Mammary epithelial cell (primary cell): ENCODE data around the gene ING2.

Experiments
- EZH2 ChIP-seq: IDR thresholded peaks from 2 replicates; pipeline ENCODE4 v1.6.1; 2012; ENCODE audit warnings: low read length, inconsistent platforms, borderline replicate concordance
- TF ChIP-seq, protein P1 (sequence below), 2 donors: IDR thresholded peaks in 1 of 2; conservative IDR thresholded peaks in 1 of 2; 2 replicates each; pipeline ENCODE4 v1.5.1; 2011 to 2012; ENCODE audit warnings: inconsistent platforms in 2 of 2, low read length in 2 of 2, mild to moderate bottlenecking in 2 of 2, control low read depth in 1 of 2, low read depth in 1 of 2; ENCODE audit not compliant: insufficient read depth in 1 of 2; ENCODE audit errors: extremely low read depth in 1 of 2

DNA sequence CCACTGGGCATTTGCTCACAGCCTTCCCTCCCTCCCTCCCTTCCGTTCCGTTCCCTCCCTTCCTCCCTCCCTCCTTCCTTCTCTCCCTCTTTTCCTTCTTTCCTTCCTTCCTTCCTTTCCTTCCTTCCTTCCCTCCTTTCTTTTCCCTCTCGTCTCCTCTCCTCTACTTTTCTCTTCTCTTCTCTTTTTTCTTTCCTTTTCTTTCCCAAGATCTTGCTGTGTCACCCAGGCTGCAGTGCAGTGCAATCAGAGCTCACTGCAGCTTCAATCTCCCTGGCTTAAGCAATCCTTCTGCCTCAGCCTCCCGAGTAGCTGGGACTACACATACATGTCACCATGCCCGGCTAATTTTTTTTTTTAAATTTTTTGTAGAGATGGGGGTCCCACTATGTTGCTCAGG is 26.7 kb upstream of the ING2 start:
- TF ChIP-seq, protein P1, sequence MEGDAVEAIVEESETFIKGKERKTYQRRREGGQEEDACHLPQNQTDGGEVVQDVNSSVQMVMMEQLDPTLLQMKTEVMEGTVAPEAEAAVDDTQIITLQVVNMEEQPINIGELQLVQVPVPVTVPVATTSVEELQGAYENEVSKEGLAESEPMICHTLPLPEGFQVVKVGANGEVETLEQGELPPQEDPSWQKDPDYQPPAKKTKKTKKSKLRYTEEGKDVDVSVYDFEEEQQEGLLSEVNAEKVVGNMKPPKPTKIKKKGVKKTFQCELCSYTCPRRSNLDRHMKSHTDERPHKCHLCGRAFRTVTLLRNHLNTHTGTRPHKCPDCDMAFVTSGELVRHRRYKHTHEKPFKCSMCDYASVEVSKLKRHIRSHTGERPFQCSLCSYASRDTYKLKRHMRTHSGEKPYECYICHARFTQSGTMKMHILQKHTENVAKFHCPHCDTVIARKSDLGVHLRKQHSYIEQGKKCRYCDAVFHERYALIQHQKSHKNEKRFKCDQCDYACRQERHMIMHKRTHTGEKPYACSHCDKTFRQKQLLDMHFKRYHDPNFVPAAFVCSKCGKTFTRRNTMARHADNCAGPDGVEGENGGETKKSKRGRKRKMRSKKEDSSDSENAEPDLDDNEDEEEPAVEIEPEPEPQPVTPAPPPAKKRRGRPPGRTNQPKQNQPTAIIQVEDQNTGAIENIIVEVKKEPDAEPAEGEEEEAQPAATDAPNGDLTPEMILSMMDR (conservative IDR thresholded peaks at IDR 0.05 in 1 of 2, IDR thresholded peaks at IDR 0.05 in 1 of 2; ENCODE audit: extremely low read depth in 1 of 2, insufficient read depth in 1 of 2, low read depth in 1 of 2, low read length in 2 of 2), result no peak
- no peak for TF ChIP-seq EZH2
